Tibial nerve (tissue), 3 donors: ENCODE results near the gene DRAM1.

Source experiments
- POLR2A ChIP-seq, 2 donors: fragments of 450-650 bp; IDR thresholded peaks; one replicate each; pipeline ENCODE4 v1.6.1; 2017; ENCODE audit warnings: antibody characterized with exemption in 2 of 2, mild to moderate bottlenecking in 2 of 2, moderate library complexity in 2 of 2
- TF ChIP-seq, protein P1 (sequence below), 5 experiments: fragments of 200-600 bp in 3 of 5; fragments of 450-650 bp in 2 of 5; sonication (generic) in 3 of 5; IDR thresholded peaks; one replicate each; pipeline ENCODE4 v1.5.1; 2016 to 2019; ENCODE audit warnings: antibody characterized with exemption in 5 of 5, mild to moderate bottlenecking in 3 of 5, moderate library complexity in 2 of 5

DNA sequence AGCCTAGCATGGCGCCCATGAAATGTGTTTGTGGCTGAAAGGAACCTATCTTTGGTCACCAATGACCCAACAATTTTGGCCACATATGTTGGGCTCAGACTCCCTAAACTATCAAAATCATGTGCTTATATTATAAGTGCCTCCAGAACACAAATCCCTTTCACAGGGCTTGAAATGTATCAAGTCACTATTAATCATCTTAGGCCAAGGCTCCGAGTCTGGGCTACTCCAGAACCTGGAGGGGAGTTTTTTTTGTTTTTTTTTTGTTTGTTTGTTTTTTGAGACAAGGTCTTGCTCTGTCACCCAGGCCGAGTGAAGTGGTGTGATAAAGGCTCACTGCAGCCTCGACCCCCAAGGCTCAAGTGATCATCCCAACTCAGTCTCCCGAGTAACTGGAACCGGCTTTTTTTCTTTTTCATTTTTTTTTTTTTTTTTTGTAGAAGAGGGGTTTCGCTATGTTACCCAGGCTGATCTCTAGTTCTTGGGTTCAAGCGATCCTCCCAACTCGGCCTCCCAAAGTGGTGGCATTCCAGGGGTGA, 989 bp upstream of the DRAM1 start:
- TF ChIP-seq, protein P1, sequence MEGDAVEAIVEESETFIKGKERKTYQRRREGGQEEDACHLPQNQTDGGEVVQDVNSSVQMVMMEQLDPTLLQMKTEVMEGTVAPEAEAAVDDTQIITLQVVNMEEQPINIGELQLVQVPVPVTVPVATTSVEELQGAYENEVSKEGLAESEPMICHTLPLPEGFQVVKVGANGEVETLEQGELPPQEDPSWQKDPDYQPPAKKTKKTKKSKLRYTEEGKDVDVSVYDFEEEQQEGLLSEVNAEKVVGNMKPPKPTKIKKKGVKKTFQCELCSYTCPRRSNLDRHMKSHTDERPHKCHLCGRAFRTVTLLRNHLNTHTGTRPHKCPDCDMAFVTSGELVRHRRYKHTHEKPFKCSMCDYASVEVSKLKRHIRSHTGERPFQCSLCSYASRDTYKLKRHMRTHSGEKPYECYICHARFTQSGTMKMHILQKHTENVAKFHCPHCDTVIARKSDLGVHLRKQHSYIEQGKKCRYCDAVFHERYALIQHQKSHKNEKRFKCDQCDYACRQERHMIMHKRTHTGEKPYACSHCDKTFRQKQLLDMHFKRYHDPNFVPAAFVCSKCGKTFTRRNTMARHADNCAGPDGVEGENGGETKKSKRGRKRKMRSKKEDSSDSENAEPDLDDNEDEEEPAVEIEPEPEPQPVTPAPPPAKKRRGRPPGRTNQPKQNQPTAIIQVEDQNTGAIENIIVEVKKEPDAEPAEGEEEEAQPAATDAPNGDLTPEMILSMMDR (IDR thresholded peaks at IDR 0.05): no peak
- TF ChIP-seq POLR2A (IDR thresholded peaks at IDR 0.05): no peak
